HG02973 (cell line): ENCODE data around the gene CSTA.

ENCODE experiments used
- ATAC-seq: cut with Tn5 transposase; IDR thresholded peaks from one replicate; pipeline ENCODE4 v1.9.1; 2021; ENCODE audit warnings: moderate library complexity; ENCODE audit not compliant: unreplicated experiment

CSTA gene

DNA sequence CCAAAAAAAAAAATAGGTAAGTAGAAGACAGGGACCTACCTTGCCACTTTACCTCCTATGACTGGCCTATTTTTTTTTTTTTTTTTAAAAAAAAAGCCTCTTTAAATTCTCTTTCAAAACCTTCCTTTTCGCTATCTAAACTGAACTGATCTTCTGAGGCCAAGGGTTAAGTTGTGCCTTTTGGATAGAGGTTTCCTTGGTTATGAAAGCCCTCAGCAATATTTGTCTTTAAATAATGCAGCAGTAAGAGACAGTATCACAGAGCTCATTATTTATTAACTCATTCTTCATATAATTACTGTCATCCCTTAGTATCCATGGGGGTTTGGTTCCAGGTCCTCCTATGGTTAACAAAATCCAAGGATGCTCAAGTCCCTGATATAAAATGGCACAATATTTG, 49.0 kb downstream of the CSTA start:
- no peak for ATAC-seq

DNA sequence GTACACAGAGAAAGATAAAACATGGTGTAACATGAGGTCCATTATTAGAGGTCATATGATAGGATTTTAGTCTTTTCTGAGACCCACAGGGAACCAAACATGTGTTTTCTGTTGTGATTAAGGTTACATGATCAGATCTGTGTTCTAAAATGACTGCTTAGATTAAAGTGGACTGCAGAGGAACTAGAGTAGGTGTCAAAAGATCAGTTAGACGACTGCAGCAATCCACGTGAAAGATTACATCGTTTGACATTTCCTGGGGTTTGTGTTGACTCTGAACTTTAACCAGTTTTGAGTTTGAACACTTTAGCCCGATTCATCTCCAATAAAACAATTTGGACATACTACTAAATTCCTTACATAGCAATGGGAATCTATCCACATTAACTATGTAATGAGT, 52.9 kb downstream of the CSTA start:
- no peak for ATAC-seq

DNA sequence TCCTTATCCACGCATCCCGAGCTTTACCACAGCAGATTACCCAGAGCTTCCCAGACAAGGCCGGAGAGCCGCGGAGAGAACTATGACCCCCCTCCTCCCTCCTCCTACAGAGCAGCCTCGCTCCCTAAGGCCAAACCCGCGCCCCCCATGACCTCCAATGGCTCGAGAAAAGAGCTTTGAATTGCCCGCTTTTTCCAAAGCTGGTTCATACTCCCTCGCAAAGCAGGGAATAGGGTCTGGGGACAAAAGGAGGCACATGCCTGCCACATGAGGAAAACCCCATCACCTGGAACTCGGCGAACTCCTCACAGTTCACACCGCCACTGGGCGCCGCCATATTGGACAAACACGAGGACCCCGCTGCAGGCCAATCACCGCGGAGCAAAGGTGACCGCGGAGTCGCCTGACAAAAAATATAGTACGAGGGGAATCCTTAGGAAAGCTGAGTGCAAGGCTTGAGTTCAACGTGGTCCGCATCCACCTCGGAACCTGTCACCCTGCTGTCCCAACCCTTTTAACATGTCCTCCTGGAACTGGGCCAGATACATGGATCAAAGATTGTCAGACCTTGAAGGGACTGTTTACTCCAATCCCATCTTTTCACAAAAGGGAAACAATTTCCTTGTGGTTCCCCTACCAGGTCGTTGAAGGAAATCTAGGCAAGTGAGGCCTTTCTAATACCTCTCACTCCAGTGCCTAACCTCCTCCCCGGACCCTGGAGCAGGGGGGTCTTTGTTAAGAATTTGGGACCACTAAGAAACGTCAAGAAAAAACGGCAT, 58.0 kb downstream of the CSTA start, which contains the start of gene MIX23:
Gene MIX23 (minus strand): TSS at position 344 of the 779 bp plus-strand sequence. CDS start 7 bp downstream, at position 337.
- ATAC-seq = peak; percentile 36

DNA sequence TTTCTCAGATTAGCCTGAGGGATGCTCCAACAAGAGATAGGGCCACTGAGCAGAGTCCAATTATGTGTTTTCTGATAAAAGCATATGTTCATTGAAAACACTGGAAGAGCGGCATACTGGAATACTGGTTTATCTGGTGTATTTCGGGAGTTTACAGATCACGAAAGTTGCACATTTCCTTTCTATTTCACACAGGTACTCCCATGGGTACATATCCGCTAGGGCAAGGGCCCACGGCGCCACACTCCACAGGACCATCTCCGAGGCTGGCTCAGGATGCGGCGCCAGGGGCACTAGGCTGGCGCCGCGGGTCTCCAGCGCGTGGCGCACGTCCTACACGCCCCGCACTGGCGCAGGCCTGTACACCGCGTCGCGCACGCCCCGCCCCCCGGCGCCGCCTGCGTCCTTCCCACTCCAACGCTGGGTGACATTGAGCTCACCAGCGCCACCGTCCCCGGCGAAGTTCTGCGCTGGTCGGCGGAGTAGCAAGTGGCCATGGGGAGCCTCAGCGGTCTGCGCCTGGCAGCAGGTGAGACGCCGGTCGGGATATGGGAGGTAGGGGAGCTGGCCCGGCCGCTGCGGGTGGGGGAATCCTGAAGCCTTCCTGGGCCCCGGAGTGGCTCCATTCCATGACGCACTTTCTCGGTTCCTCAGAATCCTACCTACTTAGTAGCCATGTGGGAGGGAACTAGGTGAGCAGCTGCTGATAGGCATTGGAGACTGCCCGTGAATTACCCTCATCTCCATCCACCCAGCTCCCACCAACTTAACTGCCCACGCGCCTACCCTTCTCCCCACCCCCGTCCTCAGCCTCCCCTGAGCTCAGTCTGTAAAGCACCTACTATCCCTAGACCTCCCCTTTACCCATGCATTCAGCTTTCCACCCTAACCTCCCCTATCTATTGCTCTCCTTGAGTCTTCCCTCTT, 59.0 kb downstream of the CSTA start, which contains the start of gene FAM162A:
Gene FAM162A (plus strand): TSS at position 412 of the 927 bp plus-strand sequence. CDS start 84 bp downstream, at position 496.
- ATAC-seq = peak; percentile 86

DNA sequence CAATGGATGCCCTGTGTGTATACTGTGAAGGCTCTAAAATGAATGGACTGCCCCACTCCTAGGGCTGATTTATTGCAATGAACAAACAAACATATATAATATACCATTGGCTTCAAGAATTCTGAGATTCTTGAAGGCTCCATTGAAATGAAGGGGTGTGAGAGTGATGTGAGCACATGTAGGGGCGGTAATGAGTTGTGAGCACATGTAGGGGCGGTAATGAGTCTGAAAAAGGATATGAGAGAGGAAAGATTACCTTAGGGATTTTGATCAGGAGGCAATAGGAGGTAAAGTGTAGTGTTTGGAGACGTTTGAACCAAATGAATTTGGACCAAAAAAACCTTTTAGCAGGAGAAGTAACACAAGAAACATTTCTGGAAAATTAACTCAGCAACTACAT, 62.7 kb downstream of the CSTA start:
- no peak for ATAC-seq

DNA sequence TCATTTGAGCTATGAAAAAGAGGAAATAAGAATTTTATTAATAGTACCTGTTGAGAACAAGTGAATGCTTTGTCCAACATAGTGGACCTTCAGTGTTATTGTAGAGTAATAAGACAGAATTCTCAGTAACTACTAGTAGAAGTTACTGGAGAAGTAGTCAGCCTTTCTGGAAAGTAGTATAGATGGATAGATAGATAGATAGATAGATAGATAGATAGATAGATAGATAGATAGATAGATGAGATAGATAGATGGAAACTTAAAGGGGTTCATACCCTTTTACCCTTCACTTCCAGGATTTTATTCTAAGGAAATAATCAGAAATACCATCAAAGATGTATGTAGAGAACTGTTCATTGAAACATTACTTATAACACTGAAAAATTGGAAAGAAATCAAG, 64.1 kb downstream of the CSTA start:
- no peak for ATAC-seq

DNA sequence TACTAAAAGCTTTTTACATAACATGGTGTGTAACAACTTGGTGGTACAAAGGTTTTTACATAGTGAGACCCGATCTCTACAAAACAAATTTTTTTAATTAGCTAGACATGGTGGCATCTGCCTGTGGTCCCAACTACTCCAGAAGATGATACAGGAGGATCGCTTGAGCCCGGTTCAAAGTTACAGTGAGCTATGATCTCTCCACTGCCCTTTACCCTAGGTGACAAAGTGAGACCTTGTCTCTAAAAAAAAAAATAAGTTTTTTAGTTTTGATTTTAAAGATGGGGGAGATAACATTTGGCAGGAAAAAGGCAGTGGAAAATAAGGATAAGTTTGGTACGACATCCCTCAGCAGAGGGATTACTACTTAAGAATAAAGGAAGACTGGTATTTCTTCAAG, 64.8 kb downstream of the CSTA start:
- ATAC-seq = no peak

DNA sequence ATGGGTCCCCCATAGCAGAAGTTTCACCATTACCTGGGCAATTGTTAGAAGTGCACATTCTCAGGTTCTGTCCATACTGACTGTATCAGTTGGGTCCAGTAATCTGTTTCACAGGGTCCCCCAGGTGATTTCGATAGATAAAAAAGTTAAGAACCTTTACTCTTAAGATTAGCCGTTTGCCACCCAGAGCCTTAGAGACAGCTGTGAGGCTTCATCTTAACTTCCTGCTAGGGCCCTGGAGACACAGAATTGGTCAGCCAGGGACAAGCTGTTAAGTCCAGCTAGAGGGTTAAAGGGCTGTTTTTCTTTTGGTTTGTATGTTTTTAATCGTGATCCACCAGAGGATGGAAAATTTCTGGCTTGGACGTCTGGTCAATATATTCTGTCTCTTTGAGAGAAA, 65.6 kb downstream of the CSTA start:
- ATAC-seq = no peak
